Neuron (in vitro differentiated cells): Measurements from ENCODE around the gene ABHD13.

Experiments
- H2AFZ ChIP-seq: one replicate; pipeline ENCODE4 v1.6.1; 2013; ENCODE audit warnings: low read depth, mild to moderate bottlenecking, inconsistent platforms, low read length, moderate library complexity
- H3K27me3 ChIP-seq: one replicate; pipeline ENCODE4 v1.6.1; 2013; ENCODE audit warnings: low read length; ENCODE audit not compliant: insufficient read depth
- H3K36me3 ChIP-seq: one replicate; pipeline ENCODE4 v1.6.1; 2013; ENCODE audit warnings: low read length; ENCODE audit not compliant: insufficient read depth
- H3K4me1 ChIP-seq: one replicate; pipeline ENCODE4 v1.6.1; 2013; ENCODE audit warnings: low read length; ENCODE audit not compliant: insufficient read depth
- H3K4me3 ChIP-seq: 2 replicates; pipeline ENCODE4 v1.5.1; 2013; ENCODE audit warnings: mild to moderate bottlenecking, low read length, moderate library complexity
- H3K9me3 ChIP-seq: one replicate; pipeline ENCODE4 v1.6.1; 2013; ENCODE audit warnings: low read length

ABHD13 gene

DNA sequence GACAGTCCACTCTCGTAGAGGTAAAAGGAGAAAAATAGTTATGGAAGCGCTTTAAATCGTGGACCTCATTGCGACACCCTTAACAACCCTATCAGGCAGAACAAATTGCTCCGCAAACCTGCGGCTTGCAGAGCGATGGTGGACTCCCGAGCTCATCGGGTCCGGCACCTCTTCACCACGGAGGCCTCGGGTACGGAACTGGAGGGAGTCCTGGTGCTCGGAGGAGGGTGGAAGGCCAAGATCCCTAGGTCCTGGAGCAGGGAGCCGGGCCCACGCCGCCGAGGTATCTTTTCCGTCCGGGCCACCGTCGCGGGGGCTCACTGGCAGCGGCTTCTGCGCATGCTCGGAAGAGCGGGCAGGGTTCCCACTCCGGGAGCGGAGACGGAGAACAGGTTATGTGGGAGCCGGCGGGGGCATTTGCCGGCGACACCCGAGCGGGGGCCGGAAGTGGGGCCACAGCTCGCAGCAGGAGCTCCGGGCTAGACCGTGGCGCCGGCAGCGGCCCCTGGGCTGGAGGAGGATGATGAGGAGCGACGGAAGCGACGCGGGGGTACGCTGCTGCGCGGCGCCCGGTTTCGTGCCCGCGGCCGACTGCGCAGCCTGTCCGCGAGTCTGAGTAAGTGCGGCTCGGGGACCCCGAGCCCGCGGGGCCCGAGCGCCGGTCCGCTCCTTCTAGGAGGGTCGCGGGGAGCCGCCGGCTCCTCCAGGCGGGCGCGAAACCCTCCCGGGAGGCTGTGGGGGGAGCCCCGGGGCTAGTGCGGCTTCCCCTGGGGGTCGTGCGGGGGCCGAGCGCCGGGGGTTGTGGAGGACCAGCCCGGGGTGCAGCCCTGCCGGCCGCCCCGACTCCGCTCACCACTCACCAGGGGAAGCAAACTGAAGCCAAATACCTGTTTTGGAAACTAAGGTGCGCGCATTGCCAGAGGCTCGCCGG is at the start of gene ABHD13:
Gene ABHD13 (plus strand): TSS at position 349 of the 931 bp plus-strand sequence. CDS start 10,827 bp downstream, outside the sequence.
- H3K27me3 ChIP-seq: no peaks in the 10 kb centered on the region

DNA sequence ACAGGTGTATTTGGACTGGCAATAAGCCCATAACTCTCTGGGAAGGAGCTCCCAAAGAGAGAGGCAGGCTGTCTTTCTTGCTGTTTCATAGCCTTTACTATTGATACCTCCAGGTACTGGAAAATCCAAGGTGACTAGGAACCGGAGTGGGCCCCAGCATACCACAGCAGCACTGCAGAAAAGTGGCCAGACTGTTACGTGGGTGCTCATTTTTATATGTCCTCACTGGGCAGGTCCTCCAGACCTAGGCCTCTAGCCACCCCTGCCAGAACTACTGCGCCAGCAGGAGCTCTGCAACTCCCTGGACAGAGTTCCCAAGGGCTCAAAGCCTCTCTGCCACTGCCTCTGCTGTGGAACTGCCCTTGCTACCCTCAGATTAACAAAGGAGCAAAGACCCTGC is 49.3 kb upstream of the ABHD13 start:
- Histone ChIP-seq H3K36me3 (no peaks in the 10 kb centered on the region), H2AFZ (no peak overlapping the region), H3K4me1 (peaks cover 6% of the 10 kb centered on the region), H3K9me3 (no peaks in the 10 kb centered on the region), H3K27me3 (no peaks in the 10 kb centered on the region), H3K4me3 (no peak overlapping the region)

More for the DNA sequence above, at the start of gene ABHD13:
- Histone ChIP-seq H3K36me3 (peaks cover 1% of the 10 kb centered on the region), H3K9me3 (no peaks in the 10 kb centered on the region), H3K4me3 (peak within 1 kb of the TSS; percentile 72), H2AFZ (peak within 1 kb of the TSS; percentile 59), H3K4me1 (peaks cover 28% of the 10 kb centered on the region)

DNA sequence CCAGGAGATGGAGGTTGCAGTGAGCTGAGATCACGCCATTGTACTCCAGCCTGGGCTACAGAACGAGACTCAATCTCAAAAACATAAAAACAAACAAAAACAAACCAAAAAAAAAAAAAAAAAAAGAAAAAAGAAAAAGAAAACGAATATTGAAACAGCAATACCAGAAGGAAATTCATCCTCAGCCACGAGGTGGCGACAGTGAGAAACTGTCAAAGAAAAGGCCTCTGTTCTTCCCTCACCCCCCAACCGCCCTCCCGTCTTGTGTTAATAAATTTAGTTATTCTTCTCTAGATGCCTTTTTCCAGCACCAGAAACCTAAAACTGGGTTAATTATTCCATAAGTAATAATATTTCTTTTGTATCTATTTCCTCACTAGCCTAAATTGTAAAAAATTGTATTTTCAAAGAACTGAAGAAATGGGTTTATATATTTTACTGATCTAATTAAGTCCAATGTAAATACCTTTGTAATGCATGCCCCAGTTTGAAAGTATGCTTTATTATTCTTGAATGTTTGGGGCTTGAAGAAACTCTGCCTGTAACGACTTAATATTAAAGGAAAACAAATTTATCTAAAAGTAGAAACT is 41.4 kb upstream of the ABHD13 start:
- no peaks in the 10 kb centered on the region for H3K36me3 ChIP-seq
- H3K27me3 ChIP-seq: no peaks in the 10 kb centered on the region
- no peak overlapping the region for H2AFZ ChIP-seq
- H3K4me3 ChIP-seq: no peak overlapping the region
- no peaks in the 10 kb centered on the region for H3K4me1 ChIP-seq
- no peaks in the 10 kb centered on the region for H3K9me3 ChIP-seq

GRCh38 chr13:108178078-108178477 is 40.1 kb upstream of the ABHD13 start:
- Histone ChIP-seq H3K27me3 (no peaks in the 10 kb centered on the region), H3K36me3 (no peaks in the 10 kb centered on the region)

GRCh38 chr13:108182652-108183051 is 35.5 kb upstream of the ABHD13 start:
- Histone ChIP-seq H2AFZ (no peak overlapping the region), H3K4me3 (no peak overlapping the region), H3K9me3 (no peaks in the 10 kb centered on the region), H3K4me1 (no peaks in the 10 kb centered on the region), H3K27me3 (no peaks in the 10 kb centered on the region), H3K36me3 (no peaks in the 10 kb centered on the region)

More at GRCh38 chr13:108178078-108178477, 40.1 kb upstream of the ABHD13 start:
- H2AFZ ChIP-seq: no peak overlapping the region
- no peaks in the 10 kb centered on the region for H3K4me1 ChIP-seq
- H3K9me3 ChIP-seq: no peaks in the 10 kb centered on the region
- no peak overlapping the region for H3K4me3 ChIP-seq

DNA sequence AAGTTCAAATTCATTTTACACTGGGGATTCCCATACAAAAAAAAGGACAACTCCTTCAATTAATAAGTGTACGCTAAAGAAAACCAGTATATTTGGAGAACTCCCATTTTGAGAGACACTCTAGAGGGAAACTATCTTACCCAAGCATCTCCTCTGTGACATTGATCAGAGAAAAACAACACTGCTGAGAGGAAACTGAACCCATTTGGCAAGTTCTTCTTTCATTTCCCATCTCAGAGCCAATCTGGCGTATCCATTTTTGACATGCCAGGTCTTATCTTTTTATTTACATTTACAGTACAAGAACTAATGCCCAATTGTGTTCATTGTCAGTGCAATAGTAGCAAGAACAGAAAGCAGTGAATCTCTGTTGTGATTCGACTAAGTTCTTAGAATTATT is 33.0 kb upstream of the ABHD13 start:
- Histone ChIP-seq H3K36me3 (no peaks in the 10 kb centered on the region), H2AFZ (no peak overlapping the region), H3K9me3 (no peaks in the 10 kb centered on the region), H3K4me3 (no peak overlapping the region), H3K4me1 (no peaks in the 10 kb centered on the region), H3K27me3 (no peaks in the 10 kb centered on the region)

GRCh38 chr13:108188260-108188659 is 29.9 kb upstream of the ABHD13 start:
- Histone ChIP-seq H2AFZ (no peak overlapping the region), H3K4me1 (no peaks in the 10 kb centered on the region), H3K36me3 (no peaks in the 10 kb centered on the region), H3K4me3 (no peak overlapping the region), H3K9me3 (no peaks in the 10 kb centered on the region), H3K27me3 (no peaks in the 10 kb centered on the region)

- H3K27me3 ChIP-seq: no peaks in the 10 kb centered on the region
- H3K36me3 ChIP-seq: no peaks in the 10 kb centered on the region
- no peak overlapping the region for H2AFZ ChIP-seq
- no peaks in the 10 kb centered on the region for H3K9me3 ChIP-seq
- H3K4me3 ChIP-seq: no peak overlapping the region
- no peaks in the 10 kb centered on the region for H3K4me1 ChIP-seq
These were observed 27.3 kb upstream of the ABHD13 start for GRCh38 chr13:108190897-108191296.

- Histone ChIP-seq H2AFZ (no peak overlapping the region), H3K27me3 (no peaks in the 10 kb centered on the region), H3K36me3 (no peaks in the 10 kb centered on the region), H3K4me3 (no peak overlapping the region), H3K4me1 (peaks cover 13% of the 10 kb centered on the region), H3K9me3 (no peaks in the 10 kb centered on the region)
These were observed 24.4 kb upstream of the ABHD13 start for GRCh38 chr13:108193806-108194205.

- no peaks in the 10 kb centered on the region for H3K36me3 ChIP-seq
- H3K9me3 ChIP-seq: no peaks in the 10 kb centered on the region
- H3K4me1 ChIP-seq: peaks cover 13% of the 10 kb centered on the region
- H2AFZ ChIP-seq: no peak overlapping the region
- H3K4me3 ChIP-seq: no peak overlapping the region
- no peaks in the 10 kb centered on the region for H3K27me3 ChIP-seq
These were observed 23.7 kb upstream of the ABHD13 start for GRCh38 chr13:108194435-108194936.

DNA sequence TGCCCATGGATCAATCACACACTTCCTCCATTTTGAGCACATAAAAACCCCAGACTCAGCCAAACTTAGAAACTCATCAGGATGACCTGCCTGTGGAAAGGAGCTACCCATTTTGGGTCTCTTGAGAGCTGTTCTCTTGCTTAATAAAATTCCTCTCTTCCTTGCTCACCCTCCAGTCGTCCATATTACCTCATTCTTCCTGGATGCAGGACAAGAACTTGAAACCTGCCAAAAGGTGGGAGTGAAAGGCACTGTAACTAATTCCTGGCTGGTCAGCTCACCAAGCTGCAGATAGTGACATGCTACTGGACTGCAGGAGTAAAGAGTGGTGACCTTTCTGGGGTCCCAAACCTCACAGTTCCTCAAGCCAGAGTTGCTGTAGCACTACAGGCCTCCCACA is 23.0 kb upstream of the ABHD13 start:
- Histone ChIP-seq H3K36me3 (no peaks in the 10 kb centered on the region), H3K4me3 (no peak overlapping the region), H3K9me3 (no peaks in the 10 kb centered on the region), H3K27me3 (no peaks in the 10 kb centered on the region), H2AFZ (no peak overlapping the region), H3K4me1 (peaks cover 13% of the 10 kb centered on the region)

- Histone ChIP-seq H3K27me3 (no peaks in the 10 kb centered on the region), H3K4me1 (peaks cover 13% of the 10 kb centered on the region), H3K4me3 (no peak overlapping the region), H3K36me3 (no peaks in the 10 kb centered on the region), H3K9me3 (no peaks in the 10 kb centered on the region), H2AFZ (no peak overlapping the region)
These were observed 22.3 kb upstream of the ABHD13 start for GRCh38 chr13:108195861-108196260.

- no peaks in the 10 kb centered on the region for H3K36me3 ChIP-seq
- peaks cover 13% of the 10 kb centered on the region for H3K4me1 ChIP-seq
- no peaks in the 10 kb centered on the region for H3K27me3 ChIP-seq
- no peaks in the 10 kb centered on the region for H3K9me3 ChIP-seq
- no peak overlapping the region for H2AFZ ChIP-seq
- H3K4me3 ChIP-seq: no peak overlapping the region
These were observed 17.3 kb upstream of the ABHD13 start for GRCh38 chr13:108200781-108201398.
